Measurements from ENCODE around the gene FN3KRP.

- TF ChIP-seq REST (IDR thresholded peaks at IDR 0.05; ENCODE audit: insufficient read depth in 1 of 2, low read depth in 2 of 2, low read length in 2 of 2) (no peak), SIN3A (IDR thresholded peaks at IDR 0.05; ENCODE audit: borderline replicate concordance, insufficient read depth, low read length) (no peak), POLR2AphosphoS5 (IDR thresholded peaks at IDR 0.05; ENCODE audit: low read depth, low read length) (no peak), TAF1 (IDR thresholded peaks at IDR 0.05; ENCODE audit: borderline replicate concordance, insufficient read depth, low read length) (no peak)
Observed at GRCh38 chr17:82687375-82687861, 29.1 kb upstream of the FN3KRP start.
